ENCODE results near the gene ALG1.
A peak's percentile ranks its signal among the peaks of the same experiment; 100 is the strongest.
"Not testable (repeated sequence)": the region's sequence is repeated elsewhere in the genome, so short reads cannot be mapped to it uniquely, and the experiment has no call there.

The ALG1 gene

GRCh38 chr16:5098221-5099159 lies 26.8 kb downstream of the ALG1 start:
- peak; percentile 12 for DNase-seq (ENCODE audit: low read depth, low spot score)

GRCh38 chr16:5099174-5099573 lies 27.5 kb downstream of the ALG1 start:
- not testable (repeated sequence) for DNase-seq (ENCODE audit: low read depth, low spot score)

- not testable (repeated sequence) for DNase-seq (ENCODE audit: low read depth, low spot score)
Measured at GRCh38 chr16:5103296-5104032, 31.8 kb downstream of the ALG1 start.

GRCh38 chr16:5105039-5105438 lies 33.4 kb downstream of the ALG1 start:
- not testable (repeated sequence) for DNase-seq (ENCODE audit: low read depth, low spot score)

GRCh38 chr16:5108505-5109158 lies 37.0 kb downstream of the ALG1 start:
- DNase-seq (ENCODE audit: low read depth, low spot score): no peak

- not testable (repeated sequence) for DNase-seq (ENCODE audit: low read depth, low spot score)
Measured at GRCh38 chr16:5110933-5111332, 39.3 kb downstream of the ALG1 start.

- DNase-seq (ENCODE audit: low read depth, low spot score): not testable (repeated sequence)
Measured at GRCh38 chr16:5116780-5117295, 45.2 kb downstream of the ALG1 start.

- not testable (repeated sequence) for DNase-seq (ENCODE audit: low read depth, low spot score)
Measured at GRCh38 chr16:5117300-5118087, 45.9 kb downstream of the ALG1 start.

GRCh38 chr16:5131467-5132004 lies 59.9 kb downstream of the ALG1 start:
- not testable (repeated sequence) for DNase-seq (ENCODE audit: low read depth, low spot score)

- not testable (repeated sequence) for DNase-seq (ENCODE audit: low read depth, low spot score)
Measured at GRCh38 chr16:5132915-5133600, 61.4 kb downstream of the ALG1 start.

GRCh38 chr16:5134739-5135452 lies 63.3 kb downstream of the ALG1 start:
- not testable (repeated sequence) for DNase-seq (ENCODE audit: low read depth, low spot score)

All from smooth muscle cell of the brain vasculature (primary cell).